ENCODE data around the gene SLC4A2. TPM values are rescaled to one million over a fixed set of nuclear protein-coding genes. Genes with fewer than 3 reads are reported as not detected.

SLC4A2 gene
- total RNA-seq, 1 experiment from 2014 or later, result 164 TPM

GRCh38 chr7:151109094-151110048 is 50.0 kb downstream of the SLC4A2 start (continued):
- no peak for TF ChIP-seq EMX1 (CRISPR knock-in tag; IDR thresholded peaks at IDR 0.05)
- no peak for TF ChIP-seq CREB1 (CRISPR knock-in tag; IDR thresholded peaks at IDR 0.05)

DNA sequence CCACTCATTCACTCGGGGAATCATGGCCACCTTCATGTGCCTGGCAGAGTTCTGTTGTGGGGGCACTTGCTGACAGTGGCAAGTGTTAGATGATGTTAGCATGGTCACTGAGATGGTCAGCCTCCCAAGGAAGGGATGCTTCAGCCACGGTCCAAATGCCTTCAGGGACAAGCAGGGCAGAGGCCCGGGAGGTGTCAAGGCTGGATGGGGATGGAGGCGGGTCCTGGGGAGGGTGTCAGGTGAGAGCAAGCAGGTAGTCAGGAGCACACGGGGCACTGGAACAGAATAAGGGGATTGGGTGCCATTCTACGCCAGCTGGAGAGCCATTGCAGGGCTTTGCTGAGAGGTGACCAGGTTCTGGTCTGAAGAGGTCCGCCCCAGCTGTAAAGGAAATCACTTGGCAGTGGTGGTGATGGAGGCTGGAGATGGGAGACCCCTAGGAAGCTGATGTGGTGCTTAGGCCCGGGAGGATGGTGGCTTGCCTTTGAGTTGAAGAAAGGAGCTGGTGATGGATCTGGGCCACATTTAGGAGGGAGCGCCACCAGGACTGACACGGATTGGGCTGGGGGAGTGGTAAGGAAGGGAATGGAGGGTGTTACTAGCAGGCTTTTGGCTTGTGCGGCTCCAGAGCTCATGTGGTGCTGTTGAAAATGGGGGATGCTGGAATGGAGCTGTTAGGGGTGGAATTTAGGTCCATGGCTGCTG is 51.0 kb downstream of the SLC4A2 start:
- peaks cover 4% of the 10 kb centered on the region; the same call in 1 of the 2 replicates for H3K27me3 Mint-ChIP-seq (ENCODE audit: low read depth)
- peaks cover 32% of the 10 kb centered on the region for H3K4me1 Mint-ChIP-seq
- TF ChIP-seq FOXJ3 (CRISPR knock-in tag; IDR thresholded peaks at IDR 0.05; ENCODE audit: borderline replicate concordance), result no peak
- peak; percentile 61 for TF ChIP-seq PRDM15 (CRISPR knock-in tag; IDR thresholded peaks at IDR 0.05)
- peak overlapping the region; percentile 23; the same call in 1 of the 2 replicates for H3K27ac Mint-ChIP-seq
- no peaks in the 10 kb centered on the region for H3K36me3 Mint-ChIP-seq
- H3K9me3 Mint-ChIP-seq, result no peaks in the 10 kb centered on the region
- ChIA-PET POLR2A (interaction anchor here (1.6 kb wide), 2 partner anchors 25 kb away, joined by 4 to 5 read pairs; no protein-coding TSS in a partner anchor), CTCF (interaction anchor here (0.6 to 9.9 kb wide), 33 partner anchors 8 to 796 kb away, joined by 3 to 118 read pairs (median 5); partner anchors contain the start of genes ABCB8, ABCF2, AGAP3 and CDK5)
- ATAC-seq (no peak), DNase-seq (ENCODE audit: low spot score) (no peak)
- H3K4me3 Mint-ChIP-seq, result no peak overlapping the region

DNA sequence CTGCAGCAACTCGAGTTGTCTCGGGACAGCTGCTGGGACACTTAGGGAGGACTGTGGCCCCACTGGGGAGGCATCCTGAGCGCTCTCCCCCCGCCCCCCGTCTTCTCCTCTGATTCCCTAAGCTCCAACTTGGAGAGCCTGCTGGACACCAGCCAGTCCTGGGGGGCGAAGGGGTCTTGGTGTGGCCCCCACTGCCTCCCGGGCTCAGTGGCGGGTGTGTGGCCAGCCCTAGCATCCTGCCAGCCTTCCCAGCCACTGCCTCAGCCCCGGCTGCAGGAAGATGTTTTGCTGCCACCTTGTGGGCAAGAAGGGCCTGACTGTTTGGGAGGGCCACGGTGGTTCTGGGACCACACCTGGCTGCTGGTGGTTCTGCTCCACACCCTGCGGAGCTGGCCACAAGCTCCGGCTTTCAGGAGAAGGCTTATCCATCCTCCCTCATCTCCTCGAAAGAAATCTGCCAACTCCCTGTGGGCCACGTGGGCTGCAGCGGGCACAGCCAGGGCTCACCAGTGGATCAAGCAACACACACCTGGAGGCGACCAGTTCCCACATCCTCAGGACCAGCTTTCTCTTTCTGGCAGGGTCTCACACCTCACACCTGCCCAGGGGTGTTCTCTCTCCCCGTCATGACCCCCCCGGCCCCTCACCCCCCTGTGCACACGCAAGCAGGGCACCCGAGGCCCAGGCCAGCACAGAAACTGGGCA is 51.7 kb downstream of the SLC4A2 start:
- peak; percentile 56 for ATAC-seq
- H3K4me3 Mint-ChIP-seq, result no peak overlapping the region
- no peak for TF ChIP-seq FOXJ3 (CRISPR knock-in tag; IDR thresholded peaks at IDR 0.05; ENCODE audit: borderline replicate concordance)
- no peak for TF ChIP-seq JUN (CRISPR knock-in tag; IDR thresholded peaks at IDR 0.05)
- peak; percentile 90 for TF ChIP-seq CTCF (IDR thresholded peaks at IDR 0.05)
- no peak for TF ChIP-seq ESRRA (CRISPR knock-in tag; IDR thresholded peaks at IDR 0.05; ENCODE audit: borderline replicate concordance)
- no peak for TF ChIP-seq ATF3 (CRISPR knock-in tag; conservative IDR thresholded peaks at IDR 0.05)
- no peak for TF ChIP-seq ZBTB43 (CRISPR knock-in tag; IDR thresholded peaks at IDR 0.05)
- peak; percentile 89 for DNase-seq (ENCODE audit: low spot score)
- H3K9me3 Mint-ChIP-seq, result no peaks in the 10 kb centered on the region
- ChIA-PET CTCF (interaction anchor here (0.5 to 9.9 kb wide), 41 partner anchors 8 to 796 kb away, joined by 3 to 118 read pairs (median 4); partner anchors contain the start of genes ABCB8, ABCF2, AGAP3 and CDK5), POLR2A (interaction anchor here (1.6 kb wide), 2 partner anchors 26 to 35 kb away, joined by 4 to 5 read pairs; no protein-coding TSS in a partner anchor)
- no peak overlapping the region for H3K27ac Mint-ChIP-seq
- H3K4me1 Mint-ChIP-seq, result peaks cover 34% of the 10 kb centered on the region
- H3K36me3 Mint-ChIP-seq, result no peaks in the 10 kb centered on the region
- H3K27me3 Mint-ChIP-seq (ENCODE audit: low read depth), result peaks cover 9% of the 10 kb centered on the region
